Activated naive CD8-positive, alpha-beta T cell treated with anti-CD3 and anti-CD28 coated beads for 36 hours (primary cell): ENCODE data around the gene ABCG4. TPM values are rescaled to one million over a fixed set of nuclear protein-coding genes. Genes with fewer than 3 reads are reported as not detected.
"Not testable (repeated sequence)": the region's sequence is repeated elsewhere in the genome, so short reads cannot be mapped to it uniquely, and the experiment has no call there.

ENCODE experiments used
- DNase-seq: peaks from one replicate; pipeline ENCODE4 v3.0.0; 2021
- H3K27ac Mint-ChIP-seq: one replicate; pipeline ENCODE4 v1.8.0; 2022; ENCODE audit warnings: mild to moderate bottlenecking, moderate library complexity, mixed read lengths
- H3K27me3 Mint-ChIP-seq: one replicate; pipeline ENCODE4 v1.8.0; 2022; ENCODE audit warnings: mild to moderate bottlenecking, mixed read lengths
- H3K36me3 Mint-ChIP-seq: one replicate; pipeline ENCODE4 v1.8.0; 2021; ENCODE audit warnings: mild to moderate bottlenecking, mixed read lengths
- H3K4me1 Mint-ChIP-seq: one replicate; pipeline ENCODE4 v1.8.0; 2021; ENCODE audit warnings: mixed read lengths
- H3K4me3 Mint-ChIP-seq: one replicate; pipeline ENCODE4 v1.8.0; 2022; ENCODE audit warnings: mild to moderate bottlenecking, moderate library complexity, mixed read lengths
- H3K9me3 Mint-ChIP-seq: one replicate; pipeline ENCODE4 v1.8.0; 2022; ENCODE audit warnings: mixed read lengths
- total RNA-seq, 2 experiments: library from RNA; stranded (reverse); gene quantifications; one replicate each; pipeline ENCODE4 v1.2.3, GENCODE V29; 2021

The ABCG4 gene
- under 1 TPM; 0.12 to 0.22 TPM for total RNA-seq

DNA sequence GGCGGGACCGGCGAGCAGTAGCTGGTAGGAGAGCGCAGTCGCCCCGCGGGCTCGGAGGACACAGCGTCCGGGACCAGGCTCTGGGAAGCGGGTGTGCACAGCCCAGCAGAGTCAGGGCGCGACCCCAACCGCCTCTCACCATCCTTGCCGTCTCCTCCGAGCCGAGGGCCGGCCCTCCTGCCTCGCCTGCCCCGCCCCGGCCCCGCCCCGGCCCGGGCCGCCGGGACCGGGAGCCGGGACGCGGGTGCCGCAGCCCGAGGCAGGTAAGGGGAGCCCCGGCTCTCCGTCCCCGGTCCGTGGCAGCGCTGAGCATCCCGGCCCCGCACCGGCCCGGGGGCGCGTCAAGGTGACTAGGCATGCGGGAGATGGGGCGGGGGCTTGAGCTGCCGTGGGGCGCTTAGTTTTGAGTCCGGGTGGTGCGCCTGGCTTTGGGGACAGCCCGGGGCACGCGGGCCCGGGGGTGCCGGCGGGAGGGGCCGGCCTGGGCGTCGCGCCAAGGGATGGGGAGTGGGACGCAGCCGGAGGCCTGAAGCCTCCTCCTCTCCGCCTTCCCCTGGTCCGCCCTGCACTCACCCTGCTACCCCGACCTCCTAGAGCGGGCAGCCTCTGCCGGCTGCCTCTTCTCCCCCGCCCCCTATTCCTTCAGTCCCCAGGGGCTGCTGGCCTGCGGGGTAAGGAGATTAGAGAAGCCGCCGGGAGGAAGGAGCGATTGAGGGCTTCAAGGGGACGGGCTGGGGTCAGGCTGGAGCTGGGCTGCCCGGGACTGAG lies at the start of gene ABCG4:
TSS of gene ABCG4 (plus strand) at position 35 of the 768 bp plus-strand sequence. CDS start 914 bp downstream, outside the sequence.
- no peak within 1 kb of the TSS for H3K27ac Mint-ChIP-seq
- peaks cover 14% of the 10 kb centered on the region for H3K4me1 Mint-ChIP-seq
- no peaks in the 10 kb centered on the region for H3K9me3 Mint-ChIP-seq
- H3K27me3 Mint-ChIP-seq = peaks cover 39% of the 10 kb centered on the region
- peak within 1 kb of the TSS; percentile 72 for H3K4me3 Mint-ChIP-seq
- peak; percentile 40 for DNase-seq
- no peaks in the 10 kb centered on the region for H3K36me3 Mint-ChIP-seq

DNA sequence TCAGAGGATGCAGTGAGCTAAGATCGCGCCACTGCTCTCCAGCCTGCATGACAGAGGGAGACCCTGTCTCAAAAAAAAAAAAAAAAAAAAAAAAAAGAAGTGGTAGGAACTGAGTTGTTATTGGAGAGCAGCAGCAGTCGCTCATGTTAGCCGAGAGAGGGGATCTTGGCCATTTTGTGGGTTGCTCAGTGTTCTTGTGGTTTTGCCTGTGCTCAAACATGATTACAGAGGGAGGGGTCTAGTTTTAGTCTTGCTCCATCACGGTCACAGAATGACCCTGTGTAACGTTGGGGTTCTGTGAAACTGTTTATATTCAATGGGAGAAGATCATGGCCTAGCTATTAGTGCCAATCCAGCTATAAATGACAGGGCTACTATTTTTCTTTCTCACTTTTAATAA lies 49.1 kb upstream of the ABCG4 start:
- Mint-ChIP-seq H3K36me3 (peaks cover 41% of the 10 kb centered on the region), H3K4me1 (peaks cover 38% of the 10 kb centered on the region), H3K9me3 (no peaks in the 10 kb centered on the region), H3K27ac (no peak overlapping the region), H3K4me3 (peak overlapping the region; percentile 94), H3K27me3 (peaks cover 8% of the 10 kb centered on the region)
- no peak for DNase-seq

DNA sequence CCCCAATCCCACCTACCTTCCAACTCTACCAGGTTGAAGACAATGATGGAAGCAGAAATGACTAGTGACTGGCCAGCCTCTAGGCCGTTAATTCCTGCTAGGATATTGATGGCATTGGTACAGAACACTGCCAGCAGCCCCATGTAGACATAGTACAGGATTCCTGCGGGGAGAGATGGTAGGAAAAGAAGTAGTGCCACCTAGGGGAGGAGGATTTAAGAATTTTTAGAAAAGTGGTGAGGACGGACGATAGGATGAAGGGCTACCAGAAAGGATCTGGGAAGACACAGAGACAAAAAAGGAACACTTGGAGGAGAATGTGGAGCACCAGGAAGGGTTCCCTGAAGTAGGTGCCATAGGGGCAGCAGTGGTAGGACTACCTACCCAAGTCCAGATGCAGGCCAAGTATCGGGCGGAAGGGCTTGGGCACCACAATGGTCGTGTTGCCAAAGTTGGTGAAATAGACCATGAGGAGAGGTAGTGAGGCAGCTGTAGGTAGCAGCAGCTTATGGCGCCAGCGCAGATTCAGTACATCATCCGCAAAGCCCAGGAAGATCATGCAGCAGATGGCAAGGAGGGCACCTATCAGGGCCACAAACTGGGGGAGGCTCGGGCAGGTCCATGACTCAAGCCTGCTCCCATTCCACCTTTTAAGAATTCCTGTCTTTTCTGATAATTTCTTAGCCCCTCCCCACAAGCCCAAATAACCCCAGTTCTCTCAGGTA lies 48.4 kb upstream of the ABCG4 start:
- H3K9me3 Mint-ChIP-seq = no peaks in the 10 kb centered on the region
- H3K27ac Mint-ChIP-seq = peak overlapping the region; percentile 97
- peaks cover 34% of the 10 kb centered on the region for H3K36me3 Mint-ChIP-seq
- H3K27me3 Mint-ChIP-seq = peaks cover 2% of the 10 kb centered on the region
- H3K4me1 Mint-ChIP-seq = peaks cover 36% of the 10 kb centered on the region
- peak overlapping the region; percentile 94 for H3K4me3 Mint-ChIP-seq
- DNase-seq = no peak

DNA sequence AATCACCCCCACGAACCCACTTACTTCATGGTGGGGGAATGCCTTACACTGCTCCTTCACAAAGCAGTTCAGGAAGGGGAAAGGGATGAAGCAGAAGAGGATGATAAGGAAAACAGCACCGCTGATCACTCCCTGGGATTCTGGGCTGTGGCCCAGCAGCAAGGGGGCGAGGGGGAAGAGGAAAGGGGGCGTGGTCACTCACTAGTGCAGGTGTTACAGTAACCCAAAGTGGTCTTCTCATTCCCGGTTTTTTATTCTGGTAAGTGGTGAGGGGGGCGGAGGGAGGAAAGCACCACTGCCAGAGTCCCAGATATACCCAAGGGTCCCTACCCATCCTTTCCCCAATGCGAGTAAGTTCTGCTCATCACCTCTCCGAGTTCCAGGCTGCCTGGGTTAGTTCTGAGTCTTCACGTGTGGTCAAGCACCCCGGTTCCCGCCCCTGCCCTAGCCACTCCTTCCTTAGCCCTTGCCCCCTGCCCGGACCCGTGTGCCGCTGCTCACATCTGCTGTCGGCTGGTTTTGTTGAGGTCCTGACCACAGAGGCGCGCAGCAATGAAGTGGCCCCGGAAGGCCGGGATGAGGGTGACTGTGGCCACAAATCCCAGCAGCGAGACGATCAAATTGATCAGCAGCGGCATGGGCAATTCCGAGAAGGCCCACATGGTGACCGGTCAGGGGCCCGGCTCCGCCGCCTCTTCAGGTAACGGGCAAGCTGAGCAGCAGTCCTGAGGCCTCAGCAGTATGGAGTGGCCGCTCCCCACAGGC lies 47.7 kb upstream of the ABCG4 start:
- Mint-ChIP-seq H3K4me1 (peaks cover 30% of the 10 kb centered on the region), H3K4me3 (peak overlapping the region; percentile 94)
- DNase-seq = peak; percentile 45

DNA sequence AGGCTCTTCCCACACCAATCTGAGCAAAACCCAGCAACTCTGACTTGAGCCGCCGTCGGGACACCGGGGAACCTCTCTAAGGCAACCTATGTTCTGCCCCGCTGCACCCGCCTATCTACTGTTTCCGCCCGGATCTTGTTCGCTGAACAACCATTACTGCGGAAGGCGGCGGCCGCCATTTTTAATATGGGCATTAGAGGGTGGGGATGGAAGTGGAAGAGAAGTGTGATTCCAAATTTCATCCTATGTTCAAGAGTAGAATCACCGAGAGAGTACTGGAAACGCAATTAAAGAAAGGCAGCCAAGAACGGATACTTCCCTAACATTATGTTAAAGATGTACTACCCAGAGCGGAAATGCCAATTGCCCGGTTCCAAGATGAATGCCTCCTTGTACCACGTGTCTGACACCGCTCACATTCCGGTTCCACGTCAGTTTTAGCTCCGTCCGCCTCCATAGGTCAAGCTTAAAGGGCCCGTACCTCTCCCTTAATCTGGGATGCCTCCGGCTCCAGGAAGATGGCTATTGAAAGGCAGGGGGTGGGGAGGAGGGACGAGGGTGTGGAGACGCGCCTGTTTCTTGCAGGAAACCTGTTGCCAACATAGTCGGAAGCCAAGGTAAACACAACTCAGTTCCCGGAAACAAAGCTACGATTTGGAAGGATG lies 47.0 kb upstream of the ABCG4 start, which contains the start of gene DPAGT1:
TSS of gene DPAGT1 (minus strand) at position 95 of the 665 bp plus-strand sequence. CDS start 198 bp downstream, outside the sequence.
- Mint-ChIP-seq H3K27me3 (no peaks in the 10 kb centered on the region), H3K4me3 (peak within 1 kb of the TSS; percentile 94), H3K27ac (peak within 1 kb of the TSS; percentile 97), H3K4me1 (peaks cover 30% of the 10 kb centered on the region), H3K36me3 (peaks cover 22% of the 10 kb centered on the region), H3K9me3 (no peaks in the 10 kb centered on the region)
- DNase-seq = peak; percentile 84

More for the DNA sequence above, 47.7 kb upstream of the ABCG4 start:
- H3K27me3 Mint-ChIP-seq = no peaks in the 10 kb centered on the region
- no peaks in the 10 kb centered on the region for H3K9me3 Mint-ChIP-seq
- peak overlapping the region; percentile 97 for H3K27ac Mint-ChIP-seq
- peaks cover 29% of the 10 kb centered on the region for H3K36me3 Mint-ChIP-seq

DNA sequence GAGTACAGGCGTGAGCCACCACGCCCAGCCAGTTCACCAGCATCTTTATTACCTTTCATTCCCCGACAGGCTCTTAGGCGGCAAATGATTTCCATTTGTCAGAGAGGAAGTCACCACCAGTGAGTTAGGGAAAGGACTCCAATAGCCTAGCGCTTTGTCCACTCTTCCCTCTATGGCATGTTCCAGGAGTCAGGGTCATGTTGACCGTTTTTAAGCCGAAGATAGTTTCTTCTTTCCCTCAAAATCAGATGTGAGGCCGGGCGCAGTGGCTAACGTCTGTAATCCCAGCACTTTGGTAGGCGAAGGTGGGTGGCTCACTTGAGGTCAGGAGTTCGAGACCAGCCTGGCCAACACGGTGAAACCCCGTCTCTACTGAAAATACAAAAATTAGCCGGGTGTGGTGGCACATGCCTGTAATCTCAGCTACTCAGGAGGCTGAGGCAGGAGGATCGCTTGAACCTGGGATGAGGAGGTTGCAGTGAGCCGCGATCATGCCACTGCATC lies 45.6 kb upstream of the ABCG4 start:
- Mint-ChIP-seq H3K36me3 (peaks cover 15% of the 10 kb centered on the region), H3K4me3 (peak overlapping the region; percentile 94), H3K27ac (peak overlapping the region; percentile 97), H3K4me1 (peaks cover 31% of the 10 kb centered on the region)
- H3K9me3 Mint-ChIP-seq, DNase-seq, H3K27me3 Mint-ChIP-seq: not testable (repeated sequence)

DNA sequence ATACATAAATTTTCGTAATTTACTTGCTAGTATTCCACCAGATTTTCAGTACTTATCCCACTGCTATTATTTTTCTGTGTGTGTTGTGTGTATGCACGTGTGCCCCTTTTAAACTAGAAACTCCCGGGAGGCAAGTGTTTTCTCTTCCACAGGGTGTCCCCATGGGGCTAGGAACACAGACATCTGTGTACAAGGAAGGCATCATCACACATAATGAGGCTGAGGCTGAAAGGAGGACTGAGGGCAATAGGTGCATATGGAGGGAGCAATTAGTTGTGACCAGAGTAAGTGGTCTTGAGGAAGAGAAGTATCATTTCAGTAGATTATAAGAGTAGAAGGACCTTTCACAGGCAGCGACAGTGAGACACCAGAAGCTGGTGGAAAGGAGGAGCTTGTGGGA lies 45.1 kb upstream of the ABCG4 start:
- Mint-ChIP-seq H3K36me3 (peaks cover 17% of the 10 kb centered on the region), H3K9me3 (no peaks in the 10 kb centered on the region), H3K27ac (peak overlapping the region; percentile 54), H3K4me3 (peak overlapping the region; percentile 32), H3K4me1 (peaks cover 33% of the 10 kb centered on the region), H3K27me3 (no peaks in the 10 kb centered on the region)
- DNase-seq = no peak

DNA sequence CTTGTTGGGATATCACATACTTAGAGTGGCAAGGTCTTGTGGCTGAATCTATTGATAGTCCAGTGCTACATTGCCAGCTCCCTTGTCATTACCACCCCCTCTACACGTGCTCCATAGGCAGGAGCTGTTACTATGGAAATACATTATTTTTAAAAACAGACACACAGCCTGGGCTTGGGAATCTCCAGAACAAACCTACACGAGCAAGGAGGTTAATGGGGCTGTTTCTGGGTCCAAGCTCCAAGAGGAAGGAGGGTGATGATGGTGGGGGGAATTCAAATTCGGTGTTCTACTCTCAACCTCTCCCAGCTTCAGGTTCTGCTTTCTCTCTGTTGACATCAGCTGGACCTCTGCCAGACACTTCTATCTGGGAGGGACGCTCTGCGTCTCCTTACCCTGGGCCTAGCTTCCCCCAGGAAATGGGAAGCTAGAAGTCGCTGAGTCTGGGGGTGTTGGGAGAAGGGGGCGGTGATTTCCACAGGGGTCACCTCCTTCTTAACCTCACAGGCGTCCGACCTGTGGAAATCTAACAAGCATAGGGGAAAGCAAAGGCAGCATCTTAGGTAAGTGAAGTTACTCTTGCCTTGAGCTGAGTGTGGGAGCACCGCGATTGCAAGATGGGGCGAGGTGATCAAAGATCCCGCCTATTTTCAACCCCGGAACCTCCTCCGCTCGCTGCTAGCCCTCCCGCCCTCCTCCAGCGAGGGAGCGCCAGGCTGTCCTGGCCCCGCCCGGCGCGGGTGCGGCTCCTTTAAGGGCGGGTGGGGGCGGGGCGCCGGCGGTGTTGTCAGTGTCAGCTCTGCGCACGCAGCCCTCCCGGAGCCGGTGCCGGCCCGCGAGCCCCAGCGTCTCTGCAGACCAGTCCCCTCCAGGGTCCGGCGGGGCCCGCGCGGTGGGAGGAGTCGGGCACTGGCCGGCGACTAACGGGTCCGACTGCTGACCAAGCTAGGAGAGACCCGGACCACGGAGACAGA lies 42.0 kb upstream of the ABCG4 start, which contains the start of gene C2CD2L:
TSS of gene C2CD2L (plus strand) at position 781 of the 974 bp plus-strand sequence. CDS start 398 bp downstream, outside the sequence.
- H3K4me3 Mint-ChIP-seq = peak within 1 kb of the TSS; percentile 94
- peaks cover 16% of the 10 kb centered on the region for H3K36me3 Mint-ChIP-seq
- H3K4me1 Mint-ChIP-seq = peaks cover 35% of the 10 kb centered on the region

DNA sequence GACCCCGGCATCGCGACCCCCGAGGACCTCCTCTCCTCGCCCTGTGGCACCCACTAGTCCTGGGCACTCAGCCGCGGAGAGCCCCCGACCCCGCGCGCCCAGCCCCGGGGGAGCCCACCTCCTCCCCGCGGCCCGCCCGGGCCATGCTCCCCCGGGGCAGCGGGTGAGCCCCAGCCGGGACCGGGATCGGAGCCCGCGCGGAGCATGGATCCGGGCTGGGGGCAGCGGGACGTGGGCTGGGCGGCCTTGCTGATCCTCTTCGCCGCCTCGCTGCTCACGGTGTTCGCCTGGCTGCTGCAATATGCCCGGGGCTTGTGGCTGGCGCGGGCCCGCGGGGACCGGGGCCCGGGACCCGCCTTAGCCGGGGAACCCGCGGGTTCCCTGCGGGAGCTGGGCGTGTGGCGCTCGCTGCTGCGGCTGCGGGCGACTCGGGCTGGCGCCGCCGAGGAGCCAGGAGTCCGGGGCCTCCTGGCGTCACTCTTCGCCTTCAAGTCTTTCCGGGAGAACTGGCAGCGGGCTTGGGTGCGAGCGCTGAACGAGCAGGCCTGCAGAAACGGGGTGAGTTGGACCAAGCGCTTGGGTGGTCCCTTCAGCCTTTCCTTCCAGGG lies 41.2 kb upstream of the ABCG4 start:
- Mint-ChIP-seq H3K9me3 (no peaks in the 10 kb centered on the region), H3K27me3 (no peaks in the 10 kb centered on the region), H3K4me1 (peaks cover 35% of the 10 kb centered on the region), H3K36me3 (peaks cover 16% of the 10 kb centered on the region), H3K4me3 (peak overlapping the region; percentile 94), H3K27ac (peak overlapping the region; percentile 86)
- peak; percentile 15 for DNase-seq

More for the DNA sequence above, 42.0 kb upstream of the ABCG4 start, which contains the start of gene C2CD2L:
- peak; percentile 92 for DNase-seq
- no peaks in the 10 kb centered on the region for H3K27me3 Mint-ChIP-seq
- H3K27ac Mint-ChIP-seq = peak within 1 kb of the TSS; percentile 95
- H3K9me3 Mint-ChIP-seq = no peaks in the 10 kb centered on the region

DNA sequence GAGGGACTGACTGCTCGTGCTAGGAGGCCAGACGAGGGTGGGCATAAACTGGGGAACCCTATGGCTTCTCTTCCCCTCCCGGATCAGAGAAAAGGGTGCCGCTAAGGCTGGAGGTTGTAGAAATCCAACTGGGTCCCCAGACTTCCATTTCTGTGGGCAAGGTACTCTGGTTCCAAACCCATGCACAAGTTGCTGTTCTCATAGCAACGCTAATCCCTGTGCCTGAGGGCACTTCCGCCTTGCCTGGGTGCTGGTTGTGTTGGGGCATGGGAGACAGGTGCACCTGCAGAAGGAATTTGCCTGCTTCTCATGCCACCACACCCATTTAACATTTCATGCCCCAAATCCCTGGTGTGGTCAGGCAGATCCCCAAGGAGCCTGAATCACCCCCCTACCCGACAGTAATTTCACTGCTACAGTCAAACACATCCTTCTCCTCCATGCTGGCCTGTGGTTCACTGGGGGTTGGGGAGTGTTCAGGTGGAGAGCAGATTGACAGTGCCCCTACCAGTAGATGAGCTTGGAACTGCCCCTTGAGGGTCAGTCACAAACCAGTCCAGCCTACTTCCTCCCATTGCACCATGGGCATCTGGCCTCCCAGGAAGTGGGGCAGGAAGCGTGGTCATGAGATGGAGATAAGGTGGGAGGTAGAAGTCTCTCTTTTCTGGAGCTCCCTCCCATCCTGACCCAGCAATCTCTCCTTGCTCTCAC lies 40.6 kb upstream of the ABCG4 start:
- peak overlapping the region; percentile 86 for H3K27ac Mint-ChIP-seq
- DNase-seq = peak; percentile 40

DNA sequence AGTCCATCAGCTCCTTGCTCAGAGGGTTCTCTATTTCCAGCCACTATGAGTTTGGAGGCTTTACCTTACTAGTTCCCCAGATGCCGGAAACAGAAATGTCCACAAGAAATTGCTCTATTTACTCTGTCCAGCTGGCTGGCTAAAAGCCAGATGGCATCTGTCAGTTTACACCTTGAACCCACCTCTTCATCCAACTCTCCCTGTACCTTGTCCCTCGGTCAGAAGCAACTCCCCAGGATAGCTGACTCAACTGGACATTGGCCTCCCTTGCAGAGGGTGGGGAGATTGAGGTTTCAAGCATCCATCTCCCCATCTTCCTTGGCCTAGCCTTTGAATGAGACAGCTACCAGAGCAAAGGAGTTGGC lies 40.0 kb upstream of the ABCG4 start:
- Mint-ChIP-seq H3K27me3 (no peaks in the 10 kb centered on the region), H3K27ac (peak overlapping the region; percentile 86), H3K9me3 (no peaks in the 10 kb centered on the region), H3K36me3 (peaks cover 19% of the 10 kb centered on the region), H3K4me3 (peak overlapping the region; percentile 94), H3K4me1 (peaks cover 30% of the 10 kb centered on the region)
- DNase-seq = no peak

More for the DNA sequence above, 40.6 kb upstream of the ABCG4 start:
- no peaks in the 10 kb centered on the region for H3K9me3 Mint-ChIP-seq
- no peaks in the 10 kb centered on the region for H3K27me3 Mint-ChIP-seq
- peaks cover 32% of the 10 kb centered on the region for H3K4me1 Mint-ChIP-seq
- H3K36me3 Mint-ChIP-seq = peaks cover 16% of the 10 kb centered on the region
- peak overlapping the region; percentile 94 for H3K4me3 Mint-ChIP-seq

DNA sequence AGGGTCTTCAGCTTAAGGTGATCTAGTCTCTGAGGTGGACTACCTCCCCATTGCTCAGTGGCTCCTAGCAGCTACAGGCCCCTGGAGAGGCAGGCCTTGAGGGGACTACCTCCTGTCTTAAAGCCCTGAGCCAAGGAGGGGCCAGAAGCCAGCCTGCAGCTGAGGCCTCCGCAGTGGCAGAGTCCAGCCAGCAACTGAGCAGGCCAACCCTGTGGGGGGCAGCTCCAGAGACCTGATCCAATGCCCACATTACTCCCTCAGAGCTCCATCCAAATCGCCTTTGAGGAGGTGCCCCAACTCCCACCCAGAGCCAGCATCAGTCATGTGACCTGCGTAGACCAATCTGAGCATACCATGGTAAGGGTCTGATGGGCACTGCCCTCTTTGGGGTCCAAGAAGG lies 39.0 kb upstream of the ABCG4 start:
- no peak for DNase-seq
- Mint-ChIP-seq H3K27ac (peak overlapping the region; percentile 86), H3K9me3 (no peaks in the 10 kb centered on the region), H3K4me3 (peak overlapping the region; percentile 94), H3K4me1 (peaks cover 34% of the 10 kb centered on the region), H3K27me3 (no peaks in the 10 kb centered on the region), H3K36me3 (peaks cover 27% of the 10 kb centered on the region)
